ENCODE results near the gene KIAA1210. TPM values are rescaled to one million over a fixed set of nuclear protein-coding genes. Genes with fewer than 3 reads are reported as not detected.
A peak's percentile ranks its signal among the peaks of the same experiment; 100 is the strongest.

The KIAA1210 gene
- total RNA-seq, 1 donor from 2014 or later, result not detected

DNA sequence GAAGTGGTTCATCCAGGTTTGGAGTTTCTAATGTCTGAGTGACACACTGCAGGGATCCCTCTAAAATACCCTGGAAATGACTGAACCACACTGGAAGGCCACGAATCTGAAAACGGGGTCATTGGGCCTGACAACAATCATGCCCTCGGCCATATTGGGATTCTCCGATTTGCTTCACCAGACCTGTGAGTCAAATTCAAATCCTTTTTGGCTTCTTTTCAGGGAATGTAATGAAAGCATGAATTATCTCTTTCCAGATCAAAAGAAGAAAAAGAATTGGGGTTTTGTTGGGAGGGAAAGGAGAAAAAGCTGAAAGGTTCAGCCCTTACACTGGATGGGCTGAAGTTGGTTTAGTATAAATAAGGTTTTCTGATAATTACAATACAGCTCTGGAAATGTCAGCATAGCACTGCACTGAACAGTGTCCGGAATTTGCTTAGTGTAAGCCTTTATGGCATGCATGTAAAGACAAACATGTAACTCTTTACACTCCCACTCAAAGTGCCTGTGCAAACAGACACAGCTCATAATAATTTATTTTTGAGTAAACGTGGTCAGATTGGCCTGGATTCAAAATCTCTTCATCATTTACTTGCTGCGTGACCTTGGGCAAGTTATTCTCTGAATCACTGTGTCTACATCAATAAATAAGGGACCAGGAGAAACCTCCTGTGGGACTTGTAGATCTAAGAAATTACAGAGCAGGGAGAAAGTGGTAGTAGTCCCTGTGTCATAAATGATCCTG lies 33.4 kb downstream of the KIAA1210 start:
- DNase-seq (ENCODE audit: low read depth in 2 of 2), result no peak

DNA sequence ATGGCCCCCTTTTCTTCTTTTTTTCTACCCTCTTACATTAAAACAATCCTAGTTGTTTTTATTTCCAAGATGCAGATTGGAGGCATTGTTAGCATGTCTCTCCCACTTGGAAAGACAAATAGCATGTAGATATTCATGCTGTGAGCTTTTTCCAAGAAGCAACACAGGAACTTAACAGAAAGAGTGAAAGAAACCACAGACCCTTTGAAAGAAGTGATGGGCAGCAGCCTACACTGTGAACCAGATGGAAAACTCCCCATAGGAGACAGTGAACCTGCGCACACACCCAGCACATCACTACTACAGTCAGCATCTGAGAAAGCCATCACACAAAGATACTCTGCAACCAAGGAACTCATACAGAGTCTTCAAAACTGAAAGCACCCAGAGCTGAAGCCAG lies 37.0 kb downstream of the KIAA1210 start:
- no peak for DNase-seq (ENCODE audit: low read depth in 2 of 2)

DNA sequence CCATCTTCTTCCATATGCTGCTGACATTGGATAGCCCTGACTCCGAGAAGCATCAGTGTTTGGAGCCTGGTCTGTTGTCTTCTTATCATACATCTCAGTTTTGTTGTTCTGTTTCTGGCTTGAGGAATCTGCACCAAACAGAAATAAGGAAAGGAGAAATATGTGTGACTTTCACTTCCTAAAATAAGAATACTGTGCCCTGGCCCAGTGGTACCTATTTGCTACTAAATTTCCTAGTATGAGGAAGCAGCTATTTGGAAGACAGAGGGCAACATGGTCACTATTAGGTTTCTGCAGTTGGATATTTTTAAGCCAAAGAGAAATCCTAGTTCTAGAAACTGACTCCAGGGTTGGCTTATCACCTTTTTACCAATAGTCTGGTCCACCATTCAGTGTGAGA lies 38.0 kb downstream of the KIAA1210 start:
- DNase-seq (ENCODE audit: low read depth in 2 of 2), result no peak

DNA sequence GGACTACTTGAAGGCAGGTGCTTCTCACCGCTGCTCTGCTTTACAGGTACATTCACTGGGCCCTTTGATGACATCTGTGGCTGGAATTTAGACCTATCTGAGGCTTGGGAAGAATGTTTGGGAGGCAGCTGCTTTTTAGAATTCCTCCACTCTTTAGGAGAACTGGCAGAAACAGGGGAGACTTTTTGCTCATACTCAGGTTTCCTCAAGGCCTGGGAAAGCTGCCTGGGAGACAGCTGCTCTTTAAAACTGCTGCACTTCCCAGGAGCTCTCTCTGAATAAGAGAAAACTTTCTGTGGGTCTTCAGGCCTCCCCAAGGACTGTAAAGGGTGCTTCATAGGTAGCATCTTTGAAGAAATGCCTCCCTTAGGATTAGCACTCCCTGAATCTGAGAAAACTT lies 40.5 kb downstream of the KIAA1210 start:
- DNase-seq (ENCODE audit: low read depth in 2 of 2), result no peak

DNA sequence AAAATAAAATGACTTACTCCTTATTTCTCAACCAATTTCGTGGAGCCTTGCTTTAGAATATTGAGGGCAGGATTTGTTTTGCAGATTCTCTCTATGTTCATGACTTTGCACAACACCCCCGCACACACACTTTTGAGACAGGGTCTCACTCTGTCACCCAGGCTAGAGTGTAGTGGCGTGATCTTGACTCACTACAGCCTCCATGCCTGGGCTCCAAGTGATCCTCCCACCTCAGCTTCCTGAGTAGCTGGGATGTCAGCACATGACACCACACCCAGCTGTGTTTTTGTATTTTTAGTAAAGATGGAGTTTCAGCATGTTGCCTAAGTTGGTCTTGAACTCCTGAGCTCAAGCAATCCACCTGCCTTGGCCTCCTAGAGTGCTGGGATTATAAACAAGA lies 42.8 kb downstream of the KIAA1210 start:
- DNase-seq (ENCODE audit: low read depth in 2 of 2), result no peak

DNA sequence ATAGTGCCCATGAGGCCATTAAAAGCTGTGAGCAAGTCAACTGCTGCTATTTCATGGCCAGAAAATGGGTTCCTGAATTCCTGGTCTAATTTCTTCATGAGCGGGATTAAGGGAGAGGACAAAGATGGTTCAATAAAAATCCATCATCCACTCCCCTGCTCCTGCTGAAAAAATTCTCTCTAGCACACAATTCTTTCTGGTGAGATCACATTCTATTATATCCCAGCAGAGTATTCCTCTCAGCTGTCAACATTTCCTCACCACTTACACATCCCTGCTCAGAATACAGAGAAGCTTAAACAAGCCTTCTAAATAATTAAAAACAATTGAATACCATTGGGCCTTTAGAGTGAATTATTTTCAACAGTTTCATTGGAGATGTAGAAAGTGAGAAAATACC lies 45.3 kb downstream of the KIAA1210 start:
- DNase-seq (ENCODE audit: low read depth in 2 of 2), result no peak

DNA sequence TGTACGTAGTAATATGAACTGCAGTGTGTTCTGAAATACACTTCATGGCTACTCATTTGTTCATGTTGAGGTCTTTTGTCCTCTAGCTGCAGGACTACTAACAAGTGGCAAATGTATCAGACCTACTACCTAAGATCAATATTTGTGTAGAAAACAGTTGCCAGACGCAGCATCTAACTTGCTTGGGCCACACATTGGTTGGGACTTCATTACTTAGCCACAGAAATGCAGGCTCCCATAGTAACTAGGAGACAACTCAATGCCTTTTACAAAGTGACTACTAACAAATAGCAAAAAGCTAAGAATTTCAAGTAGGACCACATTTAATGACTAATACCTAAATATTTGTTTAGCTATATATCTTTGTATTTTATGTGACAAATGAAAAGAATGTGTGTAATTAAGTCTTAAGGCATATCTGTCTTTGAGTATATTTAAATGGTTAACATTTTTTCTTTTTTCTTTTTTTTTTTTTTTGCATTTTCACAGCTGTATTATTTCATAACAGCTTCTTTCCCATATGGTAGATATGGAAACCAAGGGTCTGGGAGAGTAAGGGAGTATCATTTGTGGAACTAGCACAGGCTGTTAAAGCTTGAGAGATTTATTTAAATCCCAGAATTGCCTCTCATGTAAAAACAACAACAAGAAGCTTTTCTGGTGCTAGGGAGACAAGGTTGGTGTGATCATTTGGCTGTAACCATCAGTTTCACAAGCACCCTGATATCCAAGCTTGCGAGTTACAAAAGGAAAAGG lies 52.2 kb downstream of the KIAA1210 start:
- DNase-seq (ENCODE audit: low read depth in 2 of 2), result no peak

DNA sequence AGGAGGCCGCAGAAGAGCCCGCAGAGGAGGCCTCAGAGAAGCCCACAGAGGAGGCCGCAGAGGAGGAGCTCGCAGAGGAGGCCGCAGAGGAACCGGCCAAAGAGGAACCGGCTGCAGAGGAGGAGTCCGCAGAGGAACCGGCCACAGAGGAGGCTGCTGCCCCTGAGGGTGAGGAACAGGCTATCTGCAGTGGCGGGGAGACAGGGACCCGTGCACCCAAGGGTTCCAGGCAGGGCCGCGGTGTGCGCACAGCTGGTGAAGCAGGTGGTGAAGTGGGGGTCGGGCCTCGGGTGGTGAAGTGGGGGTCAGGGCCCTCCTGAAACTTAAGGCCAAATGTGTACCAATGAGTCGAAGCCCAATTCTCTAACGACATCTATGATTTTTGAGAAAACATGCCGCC lies 53.7 kb downstream of the KIAA1210 start:
- no peak for DNase-seq (ENCODE audit: low read depth in 2 of 2)

DNA sequence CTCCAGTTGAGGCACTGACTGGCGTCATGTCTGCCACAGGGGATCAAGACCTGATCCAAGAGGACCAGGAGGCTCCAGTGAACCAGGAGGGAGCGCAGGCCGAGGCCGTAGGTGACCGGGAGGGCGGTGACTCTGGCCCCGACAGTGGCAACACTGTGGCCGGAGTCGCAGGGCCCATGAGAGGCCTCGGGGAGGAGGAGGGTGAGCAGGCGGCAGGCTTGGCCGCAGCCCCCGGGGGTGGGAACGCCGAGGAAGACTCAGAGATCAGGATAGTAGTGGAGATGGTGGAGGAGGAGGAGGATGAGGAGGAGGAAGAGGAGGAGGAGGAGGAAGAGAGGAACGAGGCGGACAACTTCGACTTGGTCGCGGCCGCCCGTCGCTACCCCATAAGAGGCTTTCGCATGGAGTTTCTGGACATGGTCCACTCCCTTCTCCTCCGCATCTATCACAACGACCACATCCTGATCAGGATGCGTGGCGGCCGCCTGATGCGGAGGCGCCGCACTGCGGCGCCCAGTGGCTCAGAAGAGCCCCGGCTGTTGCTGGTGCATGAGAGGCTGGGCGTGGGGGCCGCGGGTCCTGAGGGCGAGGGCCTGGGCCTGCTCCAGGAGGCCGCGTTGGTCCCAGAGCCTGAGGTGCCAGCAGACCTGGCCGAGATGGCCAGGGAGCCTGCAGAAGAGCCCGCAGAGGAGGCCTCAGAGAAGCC lies 54.3 kb downstream of the KIAA1210 start:
- DNase-seq (ENCODE audit: low read depth in 2 of 2), result no peak

DNA sequence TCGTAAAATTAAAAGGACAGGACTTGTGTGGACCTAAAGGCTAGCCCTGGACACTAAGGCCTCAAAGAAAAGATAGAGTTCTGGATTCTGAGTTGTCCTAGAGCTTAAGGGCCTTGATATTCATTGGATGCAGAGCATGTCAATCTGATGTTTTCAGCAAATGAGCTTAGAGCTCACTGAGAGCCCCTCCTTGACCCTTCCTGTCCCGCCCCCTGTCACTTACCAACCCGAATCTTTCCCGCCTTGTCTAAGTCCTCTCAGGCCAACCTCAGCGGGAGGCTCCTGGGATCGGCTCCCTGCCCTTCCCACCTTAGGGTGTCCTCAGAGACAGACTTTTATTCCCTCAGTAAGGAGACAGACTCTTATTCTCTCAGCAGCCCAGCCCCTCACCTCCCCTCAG lies 54.9 kb downstream of the KIAA1210 start, which contains the start of gene CT47C1:
Gene CT47C1, plus strand, starts transcription at position 250 of the 400 bp plus-strand sequence. CDS start 233 bp downstream, outside the sequence.
- DNase-seq (ENCODE audit: low read depth in 2 of 2), result no peak

DNA sequence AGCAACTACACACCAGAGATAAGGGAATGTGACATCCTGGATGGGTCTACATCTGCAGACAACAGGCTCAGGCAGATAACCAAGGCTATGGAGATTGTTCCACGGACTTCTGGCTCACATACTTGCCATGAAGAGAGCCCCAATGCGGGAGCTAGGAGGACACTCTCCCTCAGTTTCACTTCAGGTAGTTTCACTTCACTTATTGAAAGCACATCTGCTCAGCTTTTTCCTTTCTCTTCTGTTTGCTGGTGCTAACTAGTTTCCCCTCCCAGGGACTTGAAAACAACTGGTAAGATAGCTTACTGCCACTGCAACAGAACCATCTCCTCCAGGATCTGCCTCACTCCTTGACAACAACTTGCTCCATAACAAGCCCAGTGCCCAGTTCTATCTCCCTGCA lies 56.2 kb downstream of the KIAA1210 start:
- DNase-seq (ENCODE audit: low read depth in 2 of 2), result no peak

DNA sequence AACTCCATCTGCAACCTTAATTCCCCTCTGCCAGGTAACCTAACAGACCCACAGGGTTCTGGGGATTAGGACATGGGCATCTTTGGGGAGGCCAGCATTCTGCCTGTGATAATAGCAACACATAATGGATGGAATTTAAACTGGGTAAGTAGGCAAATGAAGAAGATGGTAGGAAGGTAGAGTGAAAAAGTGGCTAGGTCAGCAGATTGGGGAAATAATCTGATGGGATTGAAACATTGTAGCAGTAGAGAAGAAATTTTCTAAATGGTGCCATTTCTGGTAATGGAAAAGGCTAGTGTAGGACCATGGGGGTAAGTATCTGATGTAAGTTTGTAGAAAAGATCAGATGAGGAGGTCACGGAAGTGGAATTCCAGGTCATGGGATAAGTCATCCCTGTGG lies 57.9 kb downstream of the KIAA1210 start:
- no peak for DNase-seq (ENCODE audit: low read depth in 2 of 2)

DNA sequence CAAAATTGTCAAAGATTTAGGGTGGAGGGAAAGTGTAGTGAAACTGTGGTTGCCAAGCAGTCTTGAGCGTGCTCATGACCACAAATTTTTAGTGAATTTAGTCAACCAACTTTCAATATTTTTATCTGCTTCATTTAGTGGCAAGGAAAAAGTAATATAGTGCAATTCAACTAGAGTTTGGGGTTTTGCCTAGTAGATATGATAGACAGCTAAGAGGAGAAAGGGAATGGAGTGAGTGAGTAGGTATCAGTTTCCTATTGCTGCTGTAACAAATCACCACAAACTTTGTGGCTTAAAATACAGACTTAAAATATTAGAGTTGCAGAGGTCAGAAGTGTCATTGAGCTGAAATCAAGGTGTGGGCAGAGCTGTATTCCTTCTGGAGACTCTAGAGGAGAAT lies 58.5 kb downstream of the KIAA1210 start:
- no peak for DNase-seq (ENCODE audit: low read depth in 2 of 2)

DNA sequence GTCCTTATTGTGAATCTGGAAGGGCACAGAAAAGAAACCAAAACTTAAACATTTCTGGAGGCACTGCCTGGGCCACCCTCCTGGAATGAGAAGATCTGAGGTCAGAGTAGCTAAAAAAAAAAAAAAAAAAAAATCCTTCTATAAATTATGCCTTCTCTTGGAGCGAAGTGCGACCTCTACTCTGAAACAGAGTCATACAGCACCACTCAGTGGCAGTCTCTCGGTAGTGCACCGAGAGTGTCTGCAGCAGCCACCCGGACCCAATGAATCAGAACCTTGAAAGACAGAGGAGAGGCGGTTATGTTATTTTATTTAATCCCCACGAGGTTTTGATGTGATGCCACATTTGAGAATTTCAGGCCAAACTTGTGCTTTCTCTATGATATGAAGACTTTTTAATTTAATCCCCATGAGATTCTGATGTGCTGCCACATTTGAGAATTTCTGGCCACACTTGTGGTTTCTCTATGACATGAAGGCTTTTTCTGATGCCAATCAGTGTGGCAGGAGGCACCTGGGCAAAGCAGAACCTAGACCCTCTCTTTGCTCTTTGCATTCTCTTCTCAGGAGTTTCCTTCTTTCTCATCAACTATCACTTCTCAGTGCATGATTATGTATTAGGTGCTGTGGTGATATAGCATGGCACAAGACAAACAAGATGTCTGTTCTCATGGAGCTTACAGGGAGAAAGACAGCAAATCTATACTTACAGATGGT lies 60.4 kb downstream of the KIAA1210 start:
- peak; percentile 67 to 73 for DNase-seq (ENCODE audit: low read depth in 2 of 2)

DNA sequence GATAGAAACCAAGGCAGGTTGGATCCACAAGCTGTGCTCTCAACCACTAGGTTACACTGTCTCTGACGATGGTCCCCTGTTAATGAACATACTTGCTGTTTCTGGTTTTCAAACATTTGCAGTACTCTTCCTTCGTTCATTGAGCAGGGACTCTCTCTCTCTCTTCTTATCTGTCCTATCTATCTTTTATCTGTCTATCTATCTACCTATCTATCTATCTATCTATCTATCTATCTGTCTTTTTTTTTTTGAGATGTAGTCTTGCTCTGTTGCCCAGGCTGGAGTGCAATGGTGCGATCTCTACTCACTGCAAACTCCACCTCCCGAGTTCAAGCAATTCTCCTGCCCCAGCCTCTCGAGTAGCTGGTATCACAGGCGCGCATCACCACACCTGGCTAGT lies 64.2 kb downstream of the KIAA1210 start:
- DNase-seq (ENCODE audit: low read depth in 2 of 2), result no peak

DNA sequence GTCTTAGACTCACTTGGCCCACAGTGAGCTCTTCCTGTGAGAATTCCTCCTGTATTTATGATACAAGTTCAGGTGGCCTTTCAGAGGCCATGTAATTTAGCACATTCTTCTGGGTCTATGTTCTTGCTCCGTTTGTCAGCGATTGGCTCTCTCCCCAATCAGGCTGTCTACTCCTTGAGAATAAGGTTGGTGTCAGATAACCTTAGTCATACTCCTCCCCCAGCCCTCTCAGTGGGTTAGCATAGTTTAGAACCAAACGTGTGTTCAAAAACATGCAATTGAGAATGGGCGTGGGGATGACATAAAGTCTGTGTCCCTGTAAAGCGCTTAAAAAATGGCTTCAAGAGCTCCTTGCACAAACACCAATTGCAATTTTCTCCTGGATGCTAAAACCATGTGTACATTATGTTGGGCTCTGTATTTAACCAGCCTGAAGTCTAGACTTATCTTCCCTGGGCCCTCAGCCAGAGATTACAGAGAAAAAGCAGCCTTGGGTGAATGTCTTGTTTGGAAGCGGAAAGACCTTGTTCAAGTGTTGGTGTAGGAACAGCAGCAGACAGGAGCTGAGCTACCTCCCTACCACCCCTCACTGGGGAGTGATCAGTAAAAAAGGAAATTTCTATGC lies 64.8 kb downstream of the KIAA1210 start:
- DNase-seq (ENCODE audit: low read depth in 2 of 2), result no peak

DNA sequence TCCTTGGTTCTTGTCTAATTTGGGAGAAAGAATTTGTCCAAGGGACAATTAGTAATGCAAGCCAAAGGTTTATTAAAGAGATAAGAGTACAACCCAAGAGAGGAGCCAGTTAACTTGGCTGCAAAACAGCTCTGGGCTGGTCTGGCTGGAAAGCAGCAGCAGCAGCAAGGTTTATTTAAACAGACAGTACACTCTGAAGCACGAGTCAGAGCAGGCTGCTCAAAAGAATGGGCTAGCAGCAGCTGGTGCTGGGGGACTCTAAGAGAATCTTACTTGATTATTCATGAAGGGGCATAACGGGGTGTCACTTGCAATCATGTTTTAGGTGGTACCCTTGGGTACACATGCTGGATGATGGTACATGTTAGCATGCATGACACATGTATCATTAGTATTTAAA lies 71.9 kb downstream of the KIAA1210 start:
- no peak for DNase-seq (ENCODE audit: low read depth in 2 of 2)

DNA sequence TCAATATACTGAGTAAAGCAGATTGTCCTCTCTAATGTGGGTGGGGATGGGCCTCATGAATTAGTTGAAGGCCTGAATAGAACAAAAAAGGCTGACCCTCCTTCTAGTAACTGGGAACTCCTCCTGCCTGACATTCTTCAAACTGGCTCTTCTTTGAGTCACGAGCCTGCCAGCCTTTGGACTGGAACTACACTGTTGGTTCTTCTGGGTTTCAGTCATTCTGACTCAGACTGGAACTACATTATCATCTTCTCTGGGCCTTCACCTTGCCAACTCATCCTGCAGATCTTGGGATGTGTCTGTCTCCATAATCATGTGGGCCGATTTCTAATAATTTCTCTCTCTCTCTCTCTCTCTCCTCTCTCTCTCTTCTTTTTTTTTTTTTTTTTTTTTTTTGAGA lies 81.7 kb downstream of the KIAA1210 start:
- no peak for DNase-seq (ENCODE audit: low read depth in 2 of 2)

DNA sequence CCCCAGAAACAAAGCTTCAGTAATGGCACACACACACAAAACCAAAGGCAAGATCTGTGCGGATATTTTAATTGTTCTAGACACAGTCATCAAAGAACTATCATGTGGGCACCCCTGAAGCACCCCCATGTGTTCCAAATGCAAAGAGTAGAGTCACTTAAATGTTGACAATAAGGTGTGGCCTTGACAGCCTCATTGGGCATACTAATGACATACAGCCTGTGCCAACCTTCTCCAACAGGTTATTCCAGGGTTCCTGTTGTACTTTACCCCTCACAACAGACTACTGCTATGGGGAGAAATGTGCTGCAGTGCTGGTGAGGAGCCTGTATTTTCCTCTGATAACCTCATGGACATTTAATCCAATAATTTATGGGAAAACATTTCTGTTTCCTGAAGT lies 84.6 kb downstream of the KIAA1210 start:
- DNase-seq (ENCODE audit: low read depth in 2 of 2), result no peak

DNA sequence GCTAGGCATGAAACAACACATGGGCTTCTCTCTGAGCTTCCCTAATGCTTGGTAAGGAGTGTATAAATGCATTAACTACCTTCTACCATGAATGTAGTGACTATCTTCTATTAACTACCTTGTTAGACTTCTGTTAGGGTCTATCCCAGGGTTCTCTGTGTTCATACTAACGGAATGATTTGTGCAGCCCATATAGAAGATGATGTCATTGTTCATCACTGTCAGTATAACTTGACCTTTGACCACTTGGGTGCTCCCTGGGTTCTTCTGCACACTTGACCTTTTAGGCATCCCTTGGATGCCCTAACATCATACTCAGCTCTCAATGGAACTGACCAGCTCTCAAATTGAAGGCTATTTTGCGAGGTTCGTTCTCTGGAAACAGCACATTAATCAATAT lies 85.6 kb downstream of the KIAA1210 start:
- no peak for DNase-seq (ENCODE audit: low read depth in 2 of 2)

DNA sequence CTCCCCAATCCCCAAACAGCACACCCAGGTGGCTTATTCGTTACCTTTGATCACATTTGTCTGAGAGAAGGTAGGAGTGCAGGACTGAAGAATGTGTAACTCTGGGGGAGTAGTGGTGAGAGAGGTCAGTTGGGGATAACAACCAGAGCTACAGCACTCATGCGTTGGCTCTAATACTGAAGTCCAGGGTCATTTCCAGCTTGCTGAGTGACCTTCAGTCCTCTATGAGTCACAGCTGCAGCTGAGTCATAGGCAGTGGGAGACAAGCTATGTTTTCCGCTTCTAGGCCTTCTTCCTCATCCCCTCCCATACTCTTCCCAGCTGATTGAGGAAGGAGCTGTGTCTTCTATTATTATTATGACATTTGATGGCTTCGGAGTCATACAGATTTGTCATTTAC lies 86.4 kb downstream of the KIAA1210 start:
- DNase-seq (ENCODE audit: low read depth in 2 of 2), result peak; percentile 86 to 91
